H9 (cell line): Measurements from ENCODE around the gene MBNL1. TPM values are rescaled to one million over a fixed set of nuclear protein-coding genes. Genes with fewer than 3 reads are reported as not detected.

Experiments used
- DNase-seq: peaks from one replicate; pipeline ENCODE4 v3.0.0-alpha.2; 2017
- H2AFZ ChIP-seq: one replicate; pipeline ENCODE4 v1.6.1; 2013; ENCODE audit warnings: mild to moderate bottlenecking, low read length, control low read depth, moderate library complexity
- H2AK5ac ChIP-seq: 2 replicates; pipeline ENCODE4 v1.6.1; 2013; ENCODE audit warnings: low read length, control low read depth, mixed read lengths; ENCODE audit not compliant: insufficient read length
- H2BK120ac ChIP-seq: one replicate; pipeline ENCODE4 v1.6.1; 2013; ENCODE audit warnings: low read depth, mild to moderate bottlenecking, low read length, control low read depth, inconsistent platforms; ENCODE audit not compliant: poor library complexity, severe bottlenecking
- H2BK12ac ChIP-seq: 2 replicates; pipeline ENCODE4 v1.6.1; 2013; ENCODE audit warnings: low read length, control low read depth, mixed read lengths, low read depth; ENCODE audit not compliant: insufficient read length
- H2BK15ac ChIP-seq: 2 replicates; pipeline ENCODE4 v1.6.1; 2013; ENCODE audit warnings: low read depth, low read length, control low read depth
- H2BK20ac ChIP-seq: one replicate; pipeline ENCODE4 v1.6.1; 2013; ENCODE audit warnings: low read depth, mild to moderate bottlenecking, low read length, control low read depth, inconsistent platforms; ENCODE audit not compliant: poor library complexity, severe bottlenecking
- H2BK5ac ChIP-seq: 2 replicates; pipeline ENCODE4 v1.6.1; 2013; ENCODE audit warnings: low read length, control low read depth, mixed read lengths; ENCODE audit not compliant: insufficient read length
- H3K14ac ChIP-seq: 2 replicates; pipeline ENCODE4 v1.6.1; 2013; ENCODE audit warnings: low read length, control low read depth; ENCODE audit not compliant: insufficient read depth
- H3K18ac ChIP-seq: 2 replicates; pipeline ENCODE4 v1.6.1; 2013; ENCODE audit warnings: low read depth, mild to moderate bottlenecking, mixed read lengths, low read length, control low read depth; ENCODE audit not compliant: insufficient read length
- H3K23ac ChIP-seq: 2 replicates; pipeline ENCODE4 v1.6.1; 2013; ENCODE audit warnings: low read length, control low read depth, mixed read lengths, low read depth; ENCODE audit not compliant: insufficient read length
- H3K23me2 ChIP-seq: 2 replicates; pipeline ENCODE4 v1.6.1; 2013; ENCODE audit warnings: low read depth, mild to moderate bottlenecking, mixed read lengths, low read length, control low read depth; ENCODE audit not compliant: insufficient read length, poor library complexity, severe bottlenecking
- H3K27ac ChIP-seq: 2 replicates; pipeline ENCODE4 v1.5.1; 2013; ENCODE audit warnings: low read length, control low read depth, mixed read lengths, low read depth; ENCODE audit not compliant: insufficient read length
- H3K27me3 ChIP-seq: 2 replicates; pipeline ENCODE4 v1.6.1; 2013; ENCODE audit warnings: low read length, control low read depth, inconsistent platforms; ENCODE audit not compliant: insufficient read depth
- H3K4ac ChIP-seq: 2 replicates; pipeline ENCODE4 v1.6.1; 2013; ENCODE audit warnings: low read depth, mild to moderate bottlenecking, control low read depth, inconsistent platforms, low read length, moderate library complexity
- H3K4me1 ChIP-seq: 2 replicates; pipeline ENCODE4 v1.6.1; 2013; ENCODE audit warnings: low read length, control low read depth, inconsistent platforms; ENCODE audit not compliant: insufficient read depth
- H3K4me2 ChIP-seq: 2 replicates; pipeline ENCODE4 v1.6.1; 2013; ENCODE audit warnings: low read length, control low read depth, mixed read lengths; ENCODE audit not compliant: insufficient read length, insufficient read depth
- H3K56ac ChIP-seq: 2 replicates; pipeline ENCODE4 v1.6.1; 2013; ENCODE audit warnings: low read depth, mild to moderate bottlenecking, mixed read lengths, low read length, control low read depth; ENCODE audit not compliant: insufficient read length
- H3K79me1 ChIP-seq: 2 replicates; pipeline ENCODE4 v1.6.1; 2013; ENCODE audit warnings: low read depth, mild to moderate bottlenecking, moderate library complexity, low read length, control low read depth, inconsistent platforms; ENCODE audit not compliant: insufficient read depth, poor library complexity, severe bottlenecking
- H3K79me2 ChIP-seq: 2 replicates; pipeline ENCODE4 v1.6.1; 2013; ENCODE audit warnings: low read length, control low read depth, inconsistent platforms; ENCODE audit not compliant: insufficient read depth
- H3K9ac ChIP-seq: 2 replicates; pipeline ENCODE4 v1.6.1; 2013; ENCODE audit warnings: low read length, control low read depth, mixed read lengths; ENCODE audit not compliant: insufficient read length; ENCODE audit errors: extremely low read depth
- H3K9me3 ChIP-seq: one replicate; pipeline ENCODE4 v1.6.1; 2013; ENCODE audit warnings: low read depth, low read length, inconsistent platforms; ENCODE audit not compliant: control insufficient read depth
- H3T11ph ChIP-seq: one replicate; pipeline ENCODE4 v1.6.1; 2013; ENCODE audit warnings: mild to moderate bottlenecking, low read length, control low read depth, inconsistent platforms
- H4K20me1 ChIP-seq: one replicate; pipeline ENCODE4 v1.6.1; 2013; ENCODE audit not compliant: control insufficient read depth, insufficient read length, insufficient read depth
- H4K5ac ChIP-seq: 2 replicates; pipeline ENCODE4 v1.6.1; 2013; ENCODE audit warnings: low read depth, mild to moderate bottlenecking, mixed read lengths, low read length, control low read depth; ENCODE audit not compliant: insufficient read length
- H4K8ac ChIP-seq: replicated peaks from 2 replicates; pipeline ENCODE4 v1.6.1; 2013; ENCODE audit warnings: low read length, control low read depth, mixed read lengths, low read depth; ENCODE audit not compliant: insufficient read length
- H4K91ac ChIP-seq: 2 replicates; pipeline ENCODE4 v1.6.1; 2013; ENCODE audit warnings: low read depth, mild to moderate bottlenecking, moderate library complexity, mixed read lengths, low read length, control low read depth; ENCODE audit not compliant: insufficient read length
- H3K27ac Mint-ChIP-seq, 3 experiments: 2 replicates in 2 of 3; 3 replicates in 1 of 3; pipeline ENCODE4 v1.8.0; 2020 to 2021; ENCODE audit warnings: mixed read lengths in 3 of 3, mild to moderate bottlenecking in 1 of 3, moderate library complexity in 1 of 3
- H3K27me3 Mint-ChIP-seq: 2 replicates; pipeline ENCODE4 v1.8.0; 2021; ENCODE audit warnings: low read depth, mild to moderate bottlenecking, moderate library complexity, mixed read lengths
- H3K36me3 Mint-ChIP-seq, 3 experiments: 2 replicates in 2 of 3; 3 replicates in 1 of 3; pipeline ENCODE4 v1.8.0; 2020 to 2021; ENCODE audit warnings: low read depth in 3 of 3, mixed read lengths in 3 of 3; ENCODE audit not compliant: insufficient read depth in 1 of 3
- H3K4me1 Mint-ChIP-seq, 2 experiments: 2 replicates each; pipeline ENCODE4 v1.8.0; 2020; ENCODE audit warnings: mixed read lengths in 2 of 2
- H3K4me3 Mint-ChIP-seq, 2 experiments: 2 replicates in 1 of 2; 3 replicates in 1 of 2; pipeline ENCODE4 v1.8.0; 2020 to 2021; ENCODE audit warnings: mild to moderate bottlenecking in 2 of 2, mixed read lengths in 2 of 2, moderate library complexity in 1 of 2
- H3K9me3 Mint-ChIP-seq, 2 experiments: 2 replicates in 1 of 2; 3 replicates in 1 of 2; pipeline ENCODE4 v1.8.0; 2020; ENCODE audit warnings: mild to moderate bottlenecking in 2 of 2, mixed read lengths in 2 of 2, moderate library complexity in 1 of 2
- WGBS: extraction: QIAGEN DNeasy Blood & Tissue Kit; methylation state at CpG from one replicate; pipeline ENCODE4 v1.1.7; 2013; ENCODE audit warnings: missing lambda C conversion rate, low lambda C conversion rate, mixed read lengths; ENCODE audit not compliant: insufficient read length; ENCODE audit errors: extremely low coverage; 5-methylcytosine and 5-hydroxymethylcytosine counted together
- total RNA-seq: library from RNA; stranded (reverse); gene quantifications from 2 replicates; pipeline ENCODE4 v1.2.1, GENCODE V29; 2021
- TF ChIP-seq, protein P1 (sequence below): fragments of 200-600 bp; sonication (generic); conservative IDR thresholded peaks from 3 replicates; pipeline ENCODE4 v1.8.0; 2021; ENCODE audit warnings: antibody characterized with exemption, mild to moderate bottlenecking

The MBNL1 gene
- total RNA-seq, 1 experiment from 2014 or later: 14.9 TPM

DNA sequence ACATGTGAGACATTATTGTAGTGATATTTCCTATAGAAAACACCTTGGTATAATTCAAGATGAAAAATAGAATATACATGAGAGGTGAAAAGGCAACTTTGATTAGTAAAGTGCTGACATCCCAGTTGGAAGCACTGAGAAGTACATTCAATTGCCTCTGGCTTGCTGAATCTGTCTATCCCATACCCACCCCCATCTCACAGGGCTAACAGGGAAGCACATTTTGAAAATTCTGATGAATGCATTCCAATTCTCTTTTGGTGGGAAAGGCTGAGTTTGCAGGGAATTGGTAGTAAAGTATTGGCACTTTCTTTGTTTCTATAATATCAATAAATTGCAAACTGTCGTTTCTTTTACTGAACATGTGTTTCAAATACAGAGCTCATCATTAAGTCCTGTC is 122.9 kb downstream of the MBNL1 start:
- Histone ChIP-seq H3T11ph (no peak overlapping the region), H4K8ac (no peak overlapping the region), H3K27me3 (no peaks in the 10 kb centered on the region), H3K4me1 (peaks cover 2% of the 10 kb centered on the region; the same call in 1 of the 2 replicates), H4K5ac (no peak overlapping the region), H4K91ac (no peak overlapping the region), H3K27ac (no peak overlapping the region), H3K79me2 (peaks cover 5% of the 10 kb centered on the region; the same call in 1 of the 2 replicates), H2AFZ (no peak overlapping the region), H3K23me2 (no peaks in the 10 kb centered on the region), H2BK12ac (no peak overlapping the region), H3K9me3 (no peaks in the 10 kb centered on the region), H3K18ac (no peak overlapping the region), H4K20me1 (no peaks in the 10 kb centered on the region), H3K9ac (no peak overlapping the region), H3K14ac (no peak overlapping the region), H2BK5ac (no peak overlapping the region), H3K4ac (no peak overlapping the region), H3K79me1 (no peaks in the 10 kb centered on the region), H2BK120ac (no peak overlapping the region), H3K56ac (no peak overlapping the region), H3K4me2 (no peak overlapping the region), H3K23ac (no peak overlapping the region), H2BK20ac (no peak overlapping the region), H2BK15ac (no peak overlapping the region), H2AK5ac (no peak overlapping the region)
- TF ChIP-seq, protein P1, sequence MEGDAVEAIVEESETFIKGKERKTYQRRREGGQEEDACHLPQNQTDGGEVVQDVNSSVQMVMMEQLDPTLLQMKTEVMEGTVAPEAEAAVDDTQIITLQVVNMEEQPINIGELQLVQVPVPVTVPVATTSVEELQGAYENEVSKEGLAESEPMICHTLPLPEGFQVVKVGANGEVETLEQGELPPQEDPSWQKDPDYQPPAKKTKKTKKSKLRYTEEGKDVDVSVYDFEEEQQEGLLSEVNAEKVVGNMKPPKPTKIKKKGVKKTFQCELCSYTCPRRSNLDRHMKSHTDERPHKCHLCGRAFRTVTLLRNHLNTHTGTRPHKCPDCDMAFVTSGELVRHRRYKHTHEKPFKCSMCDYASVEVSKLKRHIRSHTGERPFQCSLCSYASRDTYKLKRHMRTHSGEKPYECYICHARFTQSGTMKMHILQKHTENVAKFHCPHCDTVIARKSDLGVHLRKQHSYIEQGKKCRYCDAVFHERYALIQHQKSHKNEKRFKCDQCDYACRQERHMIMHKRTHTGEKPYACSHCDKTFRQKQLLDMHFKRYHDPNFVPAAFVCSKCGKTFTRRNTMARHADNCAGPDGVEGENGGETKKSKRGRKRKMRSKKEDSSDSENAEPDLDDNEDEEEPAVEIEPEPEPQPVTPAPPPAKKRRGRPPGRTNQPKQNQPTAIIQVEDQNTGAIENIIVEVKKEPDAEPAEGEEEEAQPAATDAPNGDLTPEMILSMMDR: no peak
- Mint-ChIP-seq H3K9me3 (no peaks in the 10 kb centered on the region), H3K4me3 (no peak overlapping the region), H3K27me3 (no peaks in the 10 kb centered on the region), H3K4me1 (peaks cover 31 to 32% of the 10 kb centered on the region in 2 experiments), H3K36me3 (peaks cover 0 to 4% (median 0%) of the 10 kb centered on the region in 3 experiments; a peak in 2 of 7 replicates), H3K27ac (peak overlapping the region in 2 of 3 experiments; percentile 40 to 70; a peak in 1 of 7 replicates)
- no peak for DNase-seq
- WGBS: no CpG with 5 or more reads among the region's 1 CpG
